H1 (cell line): Measurements from ENCODE around the gene SLC2A13. TPM values are rescaled to one million over a fixed set of nuclear protein-coding genes. Genes with fewer than 3 reads are reported as not detected.

ENCODE experiments used
- CTCF ChIA-PET: fragments of 300-600 bp; sonication (Branson Sonifier 250); formaldehyde crosslinking; loops from one replicate; lab custom pipeline; 2021; ENCODE audit not compliant: partially characterized antibody; lab: Charles Lee
- POLR2A ChIA-PET: fragments of 300-600 bp; sonication (Branson Sonifier 250); formaldehyde crosslinking; loops from one replicate; lab custom pipeline; 2021; ENCODE audit warnings: inconsistent platforms; ENCODE audit not compliant: partially characterized antibody; lab: Charles Lee
- DNase-seq, 2 experiments: peaks; one replicate each; pipeline versions ENCODE4 v3.0.0 to v3.0.0-alpha.2; 2010 to 2022; ENCODE audit warnings: low spot score in 2 of 2, low read depth in 1 of 2, mixed read lengths in 1 of 2
- FAIRE-seq: peaks from 2 replicates; lab custom pipeline; 2011; peaks lifted over from hg19 to GRCh38; lab: Jason Lieb, UNC
- H2AFZ ChIP-seq: 2 replicates; pipeline ENCODE4 v1.8.1; 2012; ENCODE audit warnings: low read length, inconsistent platforms
- H2AK5ac ChIP-seq: 2 replicates; pipeline ENCODE4 v1.6.1; 2013; ENCODE audit warnings: low read depth, low read length
- H2BK120ac ChIP-seq: replicated peaks from 2 replicates; pipeline ENCODE3; 2013; ENCODE audit warnings: low read depth, low read length, inconsistent platforms
- H2BK12ac ChIP-seq: 2 replicates; pipeline ENCODE4 v1.6.1; 2013; ENCODE audit warnings: low read depth, low read length
- H2BK15ac ChIP-seq: 2 replicates; pipeline ENCODE4 v1.6.1; 2013; ENCODE audit warnings: low read length
- H2BK20ac ChIP-seq: 2 replicates; pipeline ENCODE4 v1.6.1; 2013; ENCODE audit warnings: low read length
- H2BK5ac ChIP-seq: 2 replicates; pipeline ENCODE4 v1.6.1; 2013; ENCODE audit warnings: low read depth, low read length
- H3K14ac ChIP-seq: 2 replicates; pipeline ENCODE4 v1.6.1; 2013; ENCODE audit warnings: inconsistent platforms; ENCODE audit not compliant: insufficient read length
- H3K18ac ChIP-seq: 2 replicates; pipeline ENCODE4 v1.6.1; 2013; ENCODE audit warnings: low read length; ENCODE audit errors: extremely low read depth
- H3K23ac ChIP-seq: 2 replicates; pipeline ENCODE4 v1.6.1; 2013; ENCODE audit warnings: inconsistent platforms; ENCODE audit not compliant: insufficient read length
- H3K23me2 ChIP-seq: 2 replicates; pipeline ENCODE4 v1.6.1; 2013; ENCODE audit warnings: low read depth, low read length
- H3K27ac ChIP-seq: 2 replicates; pipeline ENCODE4 v1.6.1; 2011; ENCODE audit warnings: low read depth, low read length, inconsistent platforms
- H3K27me3 ChIP-seq, 4 experiments: replicated peaks in 1 of 4; 1 replicate in 1 of 4; 2 replicates in 3 of 4; pipeline versions ENCODE4 v1.6.1 to v1.8.1; 2011 to 2013; ENCODE audit warnings: low read length in 3 of 4, mild to moderate bottlenecking in 3 of 4, inconsistent platforms in 2 of 4, mixed read lengths in 2 of 4, moderate library complexity in 1 of 4; ENCODE audit not compliant: control insufficient read depth in 3 of 4, insufficient read depth in 3 of 4; ENCODE audit errors: extremely low read depth in 1 of 4
- H3K36me3 ChIP-seq, 4 experiments: 2 replicates each; pipeline versions ENCODE4 v1.6.1 to v1.8.1; 2011 to 2013; ENCODE audit warnings: mild to moderate bottlenecking in 4 of 4, low read length in 3 of 4, moderate library complexity in 2 of 4, control low read depth in 1 of 4, inconsistent platforms in 1 of 4; ENCODE audit not compliant: insufficient read depth in 4 of 4, control insufficient read depth in 2 of 4
- H3K4ac ChIP-seq: replicated peaks from 2 replicates; pipeline ENCODE3; 2013; ENCODE audit warnings: low read length, low read depth, mixed read lengths, inconsistent platforms; ENCODE audit not compliant: insufficient read length
- H3K4me1 ChIP-seq, 4 experiments: replicated peaks in 1 of 4; 1 replicate in 1 of 4; 2 replicates in 3 of 4; pipeline versions ENCODE4 v1.6.1 to v1.8.1; 2011 to 2013; ENCODE audit warnings: low read length in 3 of 4, inconsistent platforms in 2 of 4, mixed read lengths in 1 of 4; ENCODE audit not compliant: insufficient read depth in 4 of 4, control insufficient read depth in 3 of 4
- H3K4me2 ChIP-seq, 2 experiments: 2 replicates each; pipeline versions ENCODE4 v1.6.1 to v1.8.1; 2011 to 2013; ENCODE audit warnings: low read depth in 2 of 2, low read length in 2 of 2, control low read depth in 1 of 2, inconsistent platforms in 1 of 2, mild to moderate bottlenecking in 1 of 2; ENCODE audit not compliant: insufficient read depth in 1 of 2
- H3K4me3 ChIP-seq, 4 experiments: fragments of 200-600, 300-600 bp in 1 of 4; sonication (generic), shearing (Covaris generic), sonication (Bioruptor Twin) in 1 of 4; 2 replicates each; pipeline versions ENCODE4 v1.5.1 to v1.8.1; 2011 to 2016; ENCODE audit warnings: low read length in 4 of 4, low read depth in 3 of 4, control low read depth in 2 of 4, inconsistent platforms in 2 of 4, mild to moderate bottlenecking in 2 of 4, mixed read lengths in 1 of 4, moderate library complexity in 1 of 4; ENCODE audit not compliant: insufficient read depth in 2 of 4; ENCODE audit errors: extremely low read depth in 1 of 4
- H3K56ac ChIP-seq: replicated peaks from 2 replicates; pipeline ENCODE3; 2013; ENCODE audit warnings: low read depth, mild to moderate bottlenecking, mixed read lengths, low read length, inconsistent platforms; ENCODE audit not compliant: insufficient read length
- H3K79me1 ChIP-seq: 2 replicates; pipeline ENCODE4 v1.6.1; 2013; ENCODE audit warnings: low read depth, low read length, control low read depth
- H3K79me2 ChIP-seq, 2 experiments: 2 replicates each; pipeline versions ENCODE4 v1.6.1 to v1.8.1; 2012 to 2013; ENCODE audit warnings: low read length in 2 of 2, mild to moderate bottlenecking in 2 of 2, inconsistent platforms in 1 of 2; ENCODE audit not compliant: insufficient read depth in 2 of 2, control insufficient read depth in 1 of 2
- H3K9ac ChIP-seq, 4 experiments: replicated peaks in 1 of 4; 1 replicate in 1 of 4; 2 replicates in 3 of 4; pipeline versions ENCODE4 v1.6.1 to v1.8.1; 2011 to 2013; ENCODE audit warnings: low read depth in 3 of 4, low read length in 3 of 4, control low read depth in 2 of 4, mild to moderate bottlenecking in 2 of 4, moderate library complexity in 2 of 4, inconsistent platforms in 1 of 4; ENCODE audit errors: extremely low read depth in 1 of 4
- H3K9me3 ChIP-seq, 2 experiments: 2 replicates each; pipeline versions ENCODE4 v1.6.1 to v1.8.1; 2012 to 2013; ENCODE audit warnings: mild to moderate bottlenecking in 2 of 2, moderate library complexity in 2 of 2, control low read depth in 1 of 2, inconsistent platforms in 1 of 2, low read depth in 1 of 2, low read length in 1 of 2, mixed read lengths in 1 of 2; ENCODE audit not compliant: insufficient read depth in 2 of 2
- H4K20me1 ChIP-seq, 2 experiments: replicated peaks in 1 of 2; 2 replicates each; pipeline versions ENCODE3 to v1.8.1; 2011 to 2013; ENCODE audit warnings: inconsistent platforms in 2 of 2, low read length in 2 of 2, mild to moderate bottlenecking in 1 of 2; ENCODE audit not compliant: insufficient read depth in 2 of 2, control insufficient read depth in 1 of 2
- H4K5ac ChIP-seq: 2 replicates; pipeline ENCODE4 v1.6.1; 2013; ENCODE audit warnings: low read length, low read depth, mixed read lengths, inconsistent platforms; ENCODE audit not compliant: insufficient read length
- H4K8ac ChIP-seq: 2 replicates; pipeline ENCODE4 v1.8.0; 2013; ENCODE audit warnings: mild to moderate bottlenecking, moderate library complexity, low read length, inconsistent platforms; ENCODE audit not compliant: insufficient read depth; ENCODE audit errors: extremely low read depth
- H4K91ac ChIP-seq: replicated peaks from 2 replicates; pipeline ENCODE3; 2013; ENCODE audit warnings: low read length, mixed read lengths, inconsistent platforms; ENCODE audit not compliant: insufficient read length
- ATF3 ChIP-seq: IDR thresholded peaks from 2 replicates; pipeline ENCODE4 v1.6.1; 2011; ENCODE audit warnings: low read depth, mild to moderate bottlenecking, low read length; ENCODE audit not compliant: insufficient read depth
- CEBPB ChIP-seq: IDR thresholded peaks from 2 replicates; pipeline ENCODE4 v1.6.1; 2012; ENCODE audit warnings: low read depth, low read length
- GABPA ChIP-seq: IDR thresholded peaks from 2 replicates; pipeline ENCODE4 v1.6.1; 2011; ENCODE audit warnings: mild to moderate bottlenecking, low read length, moderate library complexity, borderline replicate concordance; ENCODE audit not compliant: insufficient read depth
- KDM5A ChIP-seq: fragments of 200-600 bp; IDR thresholded peaks from 2 replicates; pipeline ENCODE4 v1.7.1; 2012; ENCODE audit warnings: mild to moderate bottlenecking, low read length, inconsistent platforms, mixed read lengths
- NANOG ChIP-seq: IDR thresholded peaks from 2 replicates; pipeline ENCODE4 v1.6.1; 2011; ENCODE audit warnings: low read length, low read depth, mild to moderate bottlenecking, inconsistent platforms; ENCODE audit not compliant: insufficient read depth, poor library complexity, severe bottlenecking
- SIN3A ChIP-seq, 2 experiments: IDR thresholded peaks in 1 of 2; conservative IDR thresholded peaks in 1 of 2; 2 replicates each; pipeline ENCODE4 v1.6.1; 2011 to 2012; ENCODE audit warnings: low read length in 2 of 2, improper control_type of control experiment in 1 of 2, low read depth in 1 of 2, mild to moderate bottlenecking in 1 of 2
- TCF12 ChIP-seq: IDR thresholded peaks from 2 replicates; pipeline ENCODE4 v1.6.1; 2011; ENCODE audit warnings: low read depth, mild to moderate bottlenecking, low read length
- TEAD4 ChIP-seq: IDR thresholded peaks from 2 replicates; pipeline ENCODE4 v1.6.1; 2012; ENCODE audit warnings: low read depth, low read length, inconsistent platforms, mixed read lengths
- YY1 ChIP-seq: IDR thresholded peaks from 2 replicates; pipeline ENCODE4 v1.6.1; 2011; ENCODE audit warnings: low read depth, mild to moderate bottlenecking, low read length
- whole genome bisulfite sequencing, 2 experiments: shearing (Covaris generic) in 1 of 2; methylation state at CpG; one replicate each; pipeline versions ENCODE4 v1.1.6 to v1.1.7; 2013 to 2015; ENCODE audit warnings: low lambda C conversion rate in 2 of 2, mixed read lengths in 2 of 2, inconsistent platforms in 1 of 2, low coverage in 1 of 2, missing lambda C conversion rate in 1 of 2; ENCODE audit not compliant: insufficient replicate concordance in 2 of 2, insufficient coverage in 1 of 2, insufficient read length in 1 of 2; ENCODE audit errors: extremely low coverage in 1 of 2, missing lambda C conversion rate in 1 of 2; 5-methylcytosine and 5-hydroxymethylcytosine counted together
- polyA plus RNA-seq, 7 experiments: library from polyadenylated mRNA; depleted of rRNA in 3 of 7; stranded (reverse) in 5 of 7; unstranded in 2 of 7; fragments of >200 nt in 5 of 7; fragments of 200-250 nt in 2 of 7; gene quantifications; 1 replicate in 5 of 7; 2 replicates in 1 of 7; 4 replicates in 1 of 7; pipeline versions ENCODE4 v1.2.1 to v1.2.3, GENCODE V29; 2011 to 2013; ENCODE audit warnings: missing spikeins in 2 of 7, mixed read lengths in 2 of 7
- total RNA-seq: library from RNA; stranded (reverse); fragmentation: NEBNext Ultra II Directional; extraction: Animal tissue kit (Norgen Biotek cat#: 25700); gene quantifications from 2 replicates; pipeline ENCODE4 v1.2.1, GENCODE V29; 2021

Gene SLC2A13
- total and polyA plus RNA-seq, 2 of the 8 experiments (the other 6 are each of a cell fraction or from before 2014, with no cell fraction given) = 2.8 to 9.6 TPM

GRCh38 chr12:40032433-40033241 lies 73.2 kb downstream of the SLC2A13 start:
- Histone ChIP-seq H4K20me1 (peaks cover 0 to 4% of the 10 kb centered on the region in 2 experiments), H3K18ac (no peak overlapping the region), H3K9me3 (no peaks in the 10 kb centered on the region), H3K27me3 (no peaks in the 10 kb centered on the region), H4K8ac (no peak overlapping the region), H3K4me2 (peak overlapping the region; percentile 47 to 54; a peak in 3 of 4 replicates), H3K79me2 (no peaks in the 10 kb centered on the region; a peak in 1 of 4 replicates), H3K36me3 (no peaks in the 10 kb centered on the region), H2BK120ac (no peak overlapping the region), H3K23me2 (no peaks in the 10 kb centered on the region), H3K56ac (no peak overlapping the region), H3K4ac (no peak overlapping the region), H3K4me3 (peak overlapping the region in 1 of 4 experiments; percentile 14; a peak in 1 of 8 replicates), H2AFZ (no peak overlapping the region), H4K91ac (no peak overlapping the region), H3K79me1 (no peaks in the 10 kb centered on the region), H3K27ac (no peak overlapping the region), H3K14ac (no peak overlapping the region), H2AK5ac (peak overlapping the region; percentile 54; the same call in 1 of the 2 replicates), H2BK20ac (peak overlapping the region; percentile 68; the same call in 1 of the 2 replicates), H2BK12ac (peak overlapping the region; percentile 78; the same call in 1 of the 2 replicates), H2BK5ac (0 out of 2 replicates have a peak overlapping the region, but pooled peaks have one; percentile 20), H3K4me1 (peaks cover 0 to 18% (median 12%) of the 10 kb centered on the region in 4 experiments; a peak in 6 of 7 replicates), H2BK15ac (0 out of 2 replicates have a peak overlapping the region, but pooled peaks have one; percentile 19), H4K5ac (no peak overlapping the region), H3K23ac (no peak overlapping the region), H3K9ac (no peak overlapping the region)
- CTCF ChIA-PET = interaction anchor here (0.6 to 1.8 kb wide), 5 partner anchors 22 to 77 kb away, joined by 3 to 5 read pairs (median 4); partner anchors contain the start of gene SLC2A13
- 79% methylated on average over 5 of the region's 5 CpGs; no CpG with 5 or more reads in 1 of the 2 experiments for WGBS, 2 experiments
- FAIRE-seq (peak; percentile 89), DNase-seq (no peak)
- POLR2A ChIA-PET = interaction anchor here (1.0 to 1.6 kb wide), 3 partner anchors 8 to 72 kb away, joined by 3 to 4 read pairs (median 3); no protein-coding TSS in a partner anchor
- TF ChIP-seq NANOG (no peak), ATF3 (no peak), KDM5A (no peak), TEAD4 (peak; percentile 93), CEBPB (peak; percentile 17; the same call in 1 of the 2 replicates), TCF12 (peak; percentile 76; the same call in 1 of the 2 replicates), GABPA (no peak), SIN3A (conservative IDR thresholded peaks at IDR 0.05 in 1 of 2, IDR thresholded peaks at IDR 0.05 in 1 of 2; ENCODE audit: low read depth in 1 of 2, low read length in 2 of 2) (peak; percentile 89 to 90; a peak in 3 of 4 replicates), YY1 (peak; percentile 62; the same call in 1 of the 2 replicates)
